Fibroblast of pulmonary artery (primary cell): Measurements from ENCODE around the gene BNC2.

Experiments used
- DNase-seq: peaks from one replicate; pipeline ENCODE4 v3.0.0-alpha.2; 2010; ENCODE audit warnings: low read depth
- H3K4me3 ChIP-seq: replicated peaks from 2 replicates; pipeline ENCODE4 v1.5.1; 2011; ENCODE audit warnings: low read depth, mild to moderate bottlenecking, control low read depth, low read length, moderate library complexity
- TF ChIP-seq, protein P1 (sequence below): IDR thresholded peaks from 2 replicates; pipeline ENCODE4 v1.5.1; 2011; ENCODE audit warnings: mild to moderate bottlenecking, control low read depth, low read length, inconsistent platforms; ENCODE audit errors: missing control alignments

BNC2 gene

DNA sequence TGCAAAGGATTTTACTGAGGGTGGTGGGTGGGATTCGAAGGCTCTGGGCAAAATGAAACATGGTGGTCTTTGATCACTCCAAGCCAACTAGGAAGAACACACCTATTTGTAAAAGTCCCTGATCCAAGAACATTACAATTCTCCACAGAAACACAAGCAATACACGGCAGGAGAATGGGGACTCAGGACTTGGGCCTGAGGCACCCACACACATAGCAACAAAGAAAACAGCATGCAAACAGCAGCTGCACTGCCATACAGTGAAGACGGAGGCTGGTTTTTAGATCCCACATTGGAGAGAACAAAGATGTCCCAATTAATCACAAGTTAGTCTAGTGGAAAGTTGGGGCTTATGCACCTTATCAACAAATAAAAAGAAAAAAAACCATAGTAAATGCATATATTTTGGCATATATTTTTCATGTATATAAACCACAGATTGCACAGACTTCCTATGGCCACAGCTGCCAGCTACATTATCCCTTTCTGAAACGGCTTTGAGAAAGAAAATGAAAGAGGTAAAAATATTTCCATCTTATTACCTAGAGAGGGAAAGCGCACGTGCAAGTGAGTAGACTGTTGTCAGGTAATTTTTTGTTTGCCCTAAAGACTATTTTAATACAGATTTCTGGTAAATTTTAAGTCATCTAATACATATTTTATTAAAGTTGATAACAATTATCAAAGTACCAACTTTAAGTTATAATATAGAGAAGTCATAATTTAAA lies 410.9 kb downstream of the BNC2 start:
- DNase-seq = peak; percentile 27
- TF ChIP-seq, protein P1, sequence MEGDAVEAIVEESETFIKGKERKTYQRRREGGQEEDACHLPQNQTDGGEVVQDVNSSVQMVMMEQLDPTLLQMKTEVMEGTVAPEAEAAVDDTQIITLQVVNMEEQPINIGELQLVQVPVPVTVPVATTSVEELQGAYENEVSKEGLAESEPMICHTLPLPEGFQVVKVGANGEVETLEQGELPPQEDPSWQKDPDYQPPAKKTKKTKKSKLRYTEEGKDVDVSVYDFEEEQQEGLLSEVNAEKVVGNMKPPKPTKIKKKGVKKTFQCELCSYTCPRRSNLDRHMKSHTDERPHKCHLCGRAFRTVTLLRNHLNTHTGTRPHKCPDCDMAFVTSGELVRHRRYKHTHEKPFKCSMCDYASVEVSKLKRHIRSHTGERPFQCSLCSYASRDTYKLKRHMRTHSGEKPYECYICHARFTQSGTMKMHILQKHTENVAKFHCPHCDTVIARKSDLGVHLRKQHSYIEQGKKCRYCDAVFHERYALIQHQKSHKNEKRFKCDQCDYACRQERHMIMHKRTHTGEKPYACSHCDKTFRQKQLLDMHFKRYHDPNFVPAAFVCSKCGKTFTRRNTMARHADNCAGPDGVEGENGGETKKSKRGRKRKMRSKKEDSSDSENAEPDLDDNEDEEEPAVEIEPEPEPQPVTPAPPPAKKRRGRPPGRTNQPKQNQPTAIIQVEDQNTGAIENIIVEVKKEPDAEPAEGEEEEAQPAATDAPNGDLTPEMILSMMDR = no peak
- H3K4me3 ChIP-seq = no peak overlapping the region

DNA sequence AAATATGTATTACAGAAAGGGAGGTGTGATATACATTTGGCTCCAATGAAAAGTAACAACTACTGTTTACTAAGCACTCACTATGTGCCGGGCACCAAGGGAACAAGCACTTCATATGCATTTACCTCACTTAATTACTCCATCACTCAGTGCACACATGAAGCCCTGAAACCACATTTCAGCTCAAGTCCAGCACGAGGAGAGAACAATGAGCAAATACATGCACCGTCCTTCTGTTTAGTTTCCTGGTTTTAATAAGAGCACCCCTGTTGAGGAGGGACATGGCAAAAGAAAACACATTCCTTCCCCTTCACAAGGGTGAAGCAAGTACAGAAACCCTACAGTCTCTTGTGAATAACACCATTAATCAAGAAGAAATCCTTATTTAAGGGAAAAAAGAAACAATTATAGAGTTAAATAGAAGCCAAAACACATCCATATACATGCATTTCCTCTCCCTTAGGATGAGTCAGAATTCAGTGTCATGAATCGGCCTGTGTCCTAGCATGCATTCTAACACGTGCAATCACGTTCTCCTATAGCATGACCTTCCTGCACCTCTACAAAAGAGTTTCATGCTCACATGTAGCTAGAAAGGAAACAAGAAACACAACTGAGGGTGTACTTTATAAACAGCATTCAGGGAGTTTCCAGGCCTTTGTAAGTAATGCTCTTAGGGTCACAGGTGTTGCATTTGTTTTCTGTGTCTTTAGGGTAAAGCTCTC lies 411.6 kb downstream of the BNC2 start:
- DNase-seq = peak; percentile 35
- TF ChIP-seq, protein P1 = no peak
- no peak overlapping the region for H3K4me3 ChIP-seq

DNA sequence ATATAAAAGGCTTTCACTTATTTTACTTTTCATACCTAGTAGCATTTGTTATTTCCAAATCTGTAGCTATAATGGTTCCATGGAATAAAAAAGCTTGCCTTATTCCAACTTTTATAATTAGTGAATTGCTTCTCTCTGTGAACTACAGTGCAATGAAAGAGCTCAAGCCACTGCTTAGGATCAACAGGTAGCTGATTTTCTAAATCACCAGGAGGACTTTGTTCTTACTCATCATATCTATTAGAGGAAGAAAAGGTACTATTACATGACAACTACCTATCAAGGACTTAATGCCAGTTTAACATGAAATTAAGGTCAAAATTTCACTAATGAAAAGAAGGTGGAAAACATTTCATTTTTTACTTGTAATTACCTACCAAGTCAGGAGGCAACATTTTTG lies 414.6 kb downstream of the BNC2 start:
- DNase-seq = no peak
- TF ChIP-seq, protein P1 = no peak
- no peak overlapping the region for H3K4me3 ChIP-seq

DNA sequence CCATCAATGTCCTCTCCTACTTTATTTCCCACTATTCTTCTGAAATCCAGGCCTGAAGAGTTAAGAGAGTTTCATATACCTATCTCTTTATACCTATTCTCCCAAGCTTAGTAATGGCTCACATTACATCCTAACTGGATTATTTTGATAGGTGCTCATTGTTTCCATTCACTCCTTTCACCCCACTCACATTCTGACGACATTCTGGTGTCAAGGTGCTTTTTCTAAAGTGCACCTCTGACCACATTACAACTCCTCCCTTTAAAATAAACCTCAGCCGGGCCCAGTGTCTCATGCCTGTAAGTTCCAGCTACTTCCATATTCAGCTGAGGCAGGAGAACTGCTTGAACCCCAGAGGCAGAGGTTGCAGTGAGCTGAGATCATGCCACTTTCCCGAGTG lies 417.1 kb downstream of the BNC2 start:
- no peak overlapping the region for H3K4me3 ChIP-seq
- TF ChIP-seq, protein P1 = no peak

DNA sequence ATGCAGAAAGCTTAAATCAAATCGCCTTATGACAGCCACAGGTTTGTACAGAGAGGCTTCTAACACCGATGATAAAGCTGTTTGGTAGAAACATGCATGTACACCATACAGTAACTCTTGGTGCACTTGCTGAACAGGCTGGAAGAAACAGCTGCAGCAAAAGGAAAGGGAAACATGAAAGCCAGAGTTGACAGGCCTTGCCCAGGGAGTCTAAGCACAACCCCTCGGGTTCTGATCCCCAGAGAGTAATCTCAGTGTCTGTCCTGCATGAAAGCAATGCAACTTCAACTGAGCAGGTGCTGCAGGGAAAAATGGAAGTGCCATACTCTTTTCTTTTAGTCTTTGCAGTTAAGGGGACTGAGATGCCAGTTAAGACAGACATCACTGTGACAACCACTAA lies 419.9 kb downstream of the BNC2 start:
- no peak overlapping the region for H3K4me3 ChIP-seq
- TF ChIP-seq, protein P1 = no peak
- DNase-seq = no peak

More for the DNA sequence above, 417.1 kb downstream of the BNC2 start:
- DNase-seq = no peak

DNA sequence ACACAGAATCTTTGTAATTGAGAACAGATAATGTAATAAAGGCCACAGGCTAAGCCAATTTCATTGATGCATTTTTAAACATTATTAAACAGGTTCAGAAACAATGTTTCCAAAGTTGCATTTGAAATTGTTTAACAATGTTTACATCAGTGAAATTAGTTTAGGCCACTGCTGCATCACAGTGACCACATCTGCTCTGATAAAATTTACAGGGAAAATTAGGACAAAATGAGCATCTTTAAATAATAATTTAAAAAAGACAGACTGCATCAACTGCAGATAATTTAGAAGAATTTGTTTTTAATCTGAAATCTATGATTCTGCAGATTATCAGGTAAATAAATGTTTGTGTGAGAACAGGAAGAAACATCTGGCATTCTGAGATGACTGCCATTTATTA lies 420.4 kb downstream of the BNC2 start:
- TF ChIP-seq, protein P1 = no peak
- no peak for DNase-seq
- no peak overlapping the region for H3K4me3 ChIP-seq
